ENCODE measurements around the gene ARPC5. TPM values are rescaled to one million over a fixed set of nuclear protein-coding genes. Genes with fewer than 3 reads are reported as not detected.

Gene ARPC5
- total RNA-seq, 4 donors from 2014 or later = 71.8 to 102 (median 78.7) TPM

- Histone ChIP-seq H3K36me3 (no peaks in the 10 kb centered on the region), H3K9me3 (no peaks in the 10 kb centered on the region), H3K27me3 (no peaks in the 10 kb centered on the region), H3K4me1 (peaks cover 0 to 12% (median 0%) of the 10 kb centered on the region in 4 donors), H3K4me3 (no peak overlapping the region), H3K27ac (no peak overlapping the region)
- no peak for DNase-seq (ENCODE audit: low spot score in 2 of 2)
- TF ChIP-seq CTCF (IDR thresholded peaks at IDR 0.05) = no peak
These were observed 11.2 kb upstream of the ARPC5 start for GRCh38 chr1:183646776-183647175.

- Histone ChIP-seq H3K9me3 (no peaks in the 10 kb centered on the region), H3K27ac (no peak overlapping the region), H3K27me3 (no peaks in the 10 kb centered on the region), H3K36me3 (no peaks in the 10 kb centered on the region), H3K4me1 (peaks cover 0 to 12% (median 0%) of the 10 kb centered on the region in 4 donors), H3K4me3 (no peak overlapping the region)
- TF ChIP-seq EP300 (IDR thresholded peaks at IDR 0.05) = no peak
- no peak for TF ChIP-seq CTCF (IDR thresholded peaks at IDR 0.05)
- TF ChIP-seq POLR2A (IDR thresholded peaks at IDR 0.05) = no peak
- DNase-seq (ENCODE audit: low spot score in 2 of 2) = no peak
- WGBS, 2 donors = 76 to 82% methylated on average over 5 of the region's 5 CpGs
These were observed 9.9 kb upstream of the ARPC5 start for GRCh38 chr1:183645531-183645930.

GRCh38 chr1:183642166-183642565 lies 6.6 kb upstream of the ARPC5 start:
- no peaks in the 10 kb centered on the region for H3K36me3 ChIP-seq
- TF ChIP-seq POLR2A (IDR thresholded peaks at IDR 0.05) (no peak), CTCF (IDR thresholded peaks at IDR 0.05) (no peak), EP300 (IDR thresholded peaks at IDR 0.05) (no peak)
- 88 to 90% methylated on average over 3 of the region's 3 CpGs for WGBS, 2 donors

GRCh38 chr1:183640193-183640592 lies 4.6 kb upstream of the ARPC5 start:
- TF ChIP-seq POLR2A (IDR thresholded peaks at IDR 0.05) = no peak
- TF ChIP-seq CTCF (IDR thresholded peaks at IDR 0.05) = no peak
- TF ChIP-seq EP300 (IDR thresholded peaks at IDR 0.05) = no peak
- no peak for DNase-seq (ENCODE audit: low spot score in 2 of 2)
- 54% methylated on average over 1 of the region's 1 CpG for WGBS, 2 donors

More at GRCh38 chr1:183642166-183642565, 6.6 kb upstream of the ARPC5 start:
- no peak for DNase-seq (ENCODE audit: low spot score in 2 of 2)
- Histone ChIP-seq H3K9me3 (no peaks in the 10 kb centered on the region), H3K27ac (no peak overlapping the region), H3K4me3 (no peak overlapping the region), H3K4me1 (peaks cover 0 to 5% (median 0%) of the 10 kb centered on the region in 4 donors), H3K27me3 (no peaks in the 10 kb centered on the region)

GRCh38 chr1:183638649-183639387 lies 3.2 kb upstream of the ARPC5 start:
- Histone ChIP-seq H3K27ac (no peak overlapping the region), H3K4me1 (peaks cover 0 to 17% (median 0%) of the 10 kb centered on the region in 4 donors), H3K27me3 (no peaks in the 10 kb centered on the region), H3K36me3 (no peaks in the 10 kb centered on the region), H3K9me3 (no peaks in the 10 kb centered on the region), H3K4me3 (no peak overlapping the region)
- DNase-seq (ENCODE audit: low spot score in 2 of 2) = no peak
- WGBS, 2 donors = 86 to 91% methylated on average over 7 of the region's 7 CpGs
- TF ChIP-seq EP300 (IDR thresholded peaks at IDR 0.05) (no peak), CTCF (IDR thresholded peaks at IDR 0.05) (no peak), POLR2A (IDR thresholded peaks at IDR 0.05) (no peak)

More at GRCh38 chr1:183640193-183640592, 4.6 kb upstream of the ARPC5 start:
- Histone ChIP-seq H3K27me3 (no peaks in the 10 kb centered on the region), H3K27ac (no peak overlapping the region), H3K9me3 (no peaks in the 10 kb centered on the region), H3K4me1 (peaks cover 0 to 9% (median 0%) of the 10 kb centered on the region in 4 donors), H3K4me3 (no peak overlapping the region), H3K36me3 (no peaks in the 10 kb centered on the region)

Measured in tibial nerve (tissue), 4 donors.